Inferior parietal cortex (tissue), 1 donor: ENCODE results near the gene HMOX1.

ENCODE experiments used
- DNase-seq: peaks from one replicate; pipeline ENCODE4 v3.0.0-alpha.2; 2016; ENCODE audit errors: extremely low spot score

HMOX1 gene

GRCh38 chr22:35380537-35381423, at the start of gene HMOX1:
Gene HMOX1 (plus strand): TSS chr22:35381096. CDS start chr22:35381174, 78 bp downstream.
- DNase-seq = peak; percentile 71

- no peak for DNase-seq
Observed at GRCh38 chr22:35332278-35332677, 48.6 kb upstream of the HMOX1 start.

GRCh38 chr22:35333220-35333619, 47.7 kb upstream of the HMOX1 start:
- no peak for DNase-seq

- no peak for DNase-seq
Observed at GRCh38 chr22:35334004-35334403, 46.9 kb upstream of the HMOX1 start.

GRCh38 chr22:35335468-35335867, 45.4 kb upstream of the HMOX1 start:
- DNase-seq = no peak

- no peak for DNase-seq
Observed at GRCh38 chr22:35335936-35336781, 44.7 kb upstream of the HMOX1 start.

GRCh38 chr22:35337932-35338331, 43.0 kb upstream of the HMOX1 start:
- DNase-seq = no peak

- DNase-seq = no peak
Observed at GRCh38 chr22:35341090-35341874, 39.6 kb upstream of the HMOX1 start.

GRCh38 chr22:35342390-35342789, 38.5 kb upstream of the HMOX1 start:
- no peak for DNase-seq

- DNase-seq = no peak
Observed at GRCh38 chr22:35343664-35344550, 37.0 kb upstream of the HMOX1 start.

- no peak for DNase-seq
Observed at GRCh38 chr22:35344956-35345690, 35.8 kb upstream of the HMOX1 start.

- DNase-seq = no peak
Observed at GRCh38 chr22:35345808-35346505, 34.9 kb upstream of the HMOX1 start.

- no peak for DNase-seq
Observed at GRCh38 chr22:35346596-35347220, 34.2 kb upstream of the HMOX1 start.

GRCh38 chr22:35347462-35347861, 33.4 kb upstream of the HMOX1 start:
- no peak for DNase-seq

GRCh38 chr22:35348026-35348590, 32.8 kb upstream of the HMOX1 start:
- DNase-seq = no peak

- DNase-seq = no peak
Observed at GRCh38 chr22:35348703-35349102, 32.2 kb upstream of the HMOX1 start.

GRCh38 chr22:35349368-35349703, 31.6 kb upstream of the HMOX1 start:
- no peak for DNase-seq

GRCh38 chr22:35349704-35350538, 31.0 kb upstream of the HMOX1 start:
- DNase-seq = no peak
